WTC11 (cell line): ENCODE data around the gene DCLK1. TPM values are rescaled to one million over a fixed set of nuclear protein-coding genes. Genes with fewer than 3 reads are reported as not detected.

Experiments
- ATAC-seq: fragments of 200-7000 bp; cut with Tn5 transposase; 2 replicates; pipeline ENCODE4 v1.10.0; 2021; ENCODE audit warnings: mild to moderate bottlenecking, moderate library complexity
- CTCF ChIA-PET: fragments of 300-600 bp; sonication (Branson Sonifier 250); formaldehyde crosslinking; loops from one replicate; lab custom pipeline; 2021; ENCODE audit warnings: antibody characterized with exemption; lab: Charles Lee
- POLR2A ChIA-PET: fragments of 350-600 bp; sonication (Branson Sonifier 250); formaldehyde crosslinking; loops from one replicate; lab custom pipeline; 2021; ENCODE audit warnings: antibody characterized with exemption; lab: Charles Lee
- DNase-seq: peaks from one replicate; pipeline ENCODE4 v3.0.0; 2021; ENCODE audit warnings: low spot score
- H3K27ac Mint-ChIP-seq: 2 replicates; pipeline ENCODE4 v1.8.0; 2021; ENCODE audit warnings: mixed read lengths
- H3K27me3 Mint-ChIP-seq: 2 replicates; pipeline ENCODE4 v1.8.0; 2021; ENCODE audit warnings: low read depth, mild to moderate bottlenecking, moderate library complexity, mixed read lengths
- H3K36me3 Mint-ChIP-seq: 2 replicates; pipeline ENCODE4 v1.8.0; 2021; ENCODE audit warnings: mixed read lengths
- H3K4me1 Mint-ChIP-seq: 2 replicates; pipeline ENCODE4 v1.8.0; 2022; ENCODE audit warnings: mixed read lengths
- H3K4me3 Mint-ChIP-seq: 2 replicates; pipeline ENCODE4 v1.8.0; 2021; ENCODE audit warnings: mild to moderate bottlenecking, moderate library complexity, mixed read lengths
- H3K9me3 Mint-ChIP-seq: 2 replicates; pipeline ENCODE4 v1.8.0; 2021; ENCODE audit warnings: mixed read lengths
- AR ChIP-seq: fragments of 250-450 bp; sonication (Bioruptor Pico); IDR thresholded peaks from 2 replicates; pipeline ENCODE4 v1.9.0; 2021; ENCODE audit warnings: mild to moderate bottlenecking
- ARID4B ChIP-seq: sonication (generic); formaldehyde crosslinking; IDR thresholded peaks from 2 replicates; pipeline ENCODE4 v1.8.0; 2023; ENCODE audit warnings: missing genetic modification reagents, mild to moderate bottlenecking, borderline replicate concordance
- CDX4 ChIP-seq: fragments of 250-450 bp; sonication (Bioruptor Pico); IDR thresholded peaks from 2 replicates; pipeline ENCODE4 v1.9.0; 2021; ENCODE audit warnings: moderate library complexity, mild to moderate bottlenecking, inconsistent platforms, borderline replicate concordance
- E2F4 ChIP-seq: sonication (generic); formaldehyde crosslinking; IDR thresholded peaks from 2 replicates; pipeline ENCODE4 v1.8.1; 2022; ENCODE audit warnings: low read depth, mild to moderate bottlenecking, moderate library complexity, missing genetic modification reagents, borderline replicate concordance
- E2F5 ChIP-seq: sonication (generic); formaldehyde crosslinking; IDR thresholded peaks from 2 replicates; pipeline ENCODE4 v1.8.1; 2022; ENCODE audit warnings: mild to moderate bottlenecking, moderate library complexity, missing genetic modification reagents
- HMGA2 ChIP-seq: fragments of 250-450 bp; sonication (Bioruptor Pico); IDR thresholded peaks from 2 replicates; pipeline ENCODE4 v1.4.0; 2021; ENCODE audit warnings: mild to moderate bottlenecking, moderate library complexity
- IRF1 ChIP-seq: sonication (generic); formaldehyde crosslinking; IDR thresholded peaks from 2 replicates; pipeline ENCODE4 v1.8.0; 2023; ENCODE audit warnings: missing genetic modification reagents
- NFE2L1 ChIP-seq: sonication (generic); formaldehyde crosslinking; IDR thresholded peaks from 2 replicates; pipeline ENCODE4 v1.8.1; 2023; ENCODE audit warnings: missing genetic modification reagents
- NR1H2 ChIP-seq: sonication (generic); formaldehyde crosslinking; IDR thresholded peaks from 2 replicates; pipeline ENCODE4 v1.9.0; 2021; ENCODE audit warnings: mild to moderate bottlenecking, moderate library complexity, missing genetic modification reagents
- SOX15 ChIP-seq: fragments of 250-450 bp; sonication (Bioruptor Pico); IDR thresholded peaks from 2 replicates; pipeline ENCODE4 v1.9.0; 2021; ENCODE audit warnings: mild to moderate bottlenecking
- TEAD1 ChIP-seq: sonication (generic); formaldehyde crosslinking; IDR thresholded peaks from 2 replicates; pipeline ENCODE4 v1.8.0; 2022; ENCODE audit warnings: mild to moderate bottlenecking, missing genetic modification reagents
- ZBTB21 ChIP-seq: sonication (generic); formaldehyde crosslinking; IDR thresholded peaks from 2 replicates; pipeline ENCODE4 v1.8.1; 2023; ENCODE audit warnings: mild to moderate bottlenecking, missing genetic modification reagents, borderline replicate concordance
- total RNA-seq: library from RNA; stranded (reverse); gene quantifications from 3 replicates; pipeline ENCODE4 v1.2.3, GENCODE V29; 2021
- TF ChIP-seq, protein P1 (sequence below): sonication (generic); formaldehyde crosslinking; IDR thresholded peaks from 2 replicates; pipeline ENCODE4 v1.8.0; 2022; ENCODE audit warnings: missing genetic modification reagents
- TF ChIP-seq, protein P2 (sequence below): fragments of 250-450 bp; sonication (Bioruptor Pico); IDR thresholded peaks from 2 replicates; pipeline ENCODE4 v1.9.0; 2021; ENCODE audit warnings: mild to moderate bottlenecking, borderline replicate concordance
- TF ChIP-seq, protein P3 (sequence below): sonication (generic); formaldehyde crosslinking; IDR thresholded peaks from 2 replicates; pipeline ENCODE4 v1.8.1; 2023; ENCODE audit warnings: mild to moderate bottlenecking, moderate library complexity, missing genetic modification reagents

Gene DCLK1
- total RNA-seq, 1 experiment from 2014 or later, result 18.5 TPM

DNA sequence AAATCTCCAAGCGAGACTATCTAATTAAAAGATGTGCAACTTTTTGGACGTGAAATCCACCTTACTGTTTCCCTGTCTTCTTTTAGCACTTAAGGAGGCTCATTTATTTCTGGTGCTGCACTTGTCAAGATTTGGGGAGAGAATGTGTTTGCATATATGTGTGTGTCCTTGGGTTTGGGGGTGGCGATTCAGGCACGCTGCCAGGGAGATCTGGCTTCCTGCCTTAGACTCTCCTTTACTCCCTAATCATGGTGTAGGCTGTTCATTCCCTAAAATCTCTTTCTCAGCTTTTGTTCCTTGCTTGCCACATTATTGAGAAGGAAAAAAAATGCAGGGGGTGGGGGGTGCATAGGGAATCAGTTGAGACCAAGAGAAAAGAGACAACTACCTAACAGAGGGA lies 271.2 kb downstream of the DCLK1 start (continued):
- no peak for TF ChIP-seq HMGA2 (CRISPR knock-in tag)
- no peak for TF ChIP-seq SOX15 (CRISPR knock-in tag)
- TF ChIP-seq, protein P1, sequence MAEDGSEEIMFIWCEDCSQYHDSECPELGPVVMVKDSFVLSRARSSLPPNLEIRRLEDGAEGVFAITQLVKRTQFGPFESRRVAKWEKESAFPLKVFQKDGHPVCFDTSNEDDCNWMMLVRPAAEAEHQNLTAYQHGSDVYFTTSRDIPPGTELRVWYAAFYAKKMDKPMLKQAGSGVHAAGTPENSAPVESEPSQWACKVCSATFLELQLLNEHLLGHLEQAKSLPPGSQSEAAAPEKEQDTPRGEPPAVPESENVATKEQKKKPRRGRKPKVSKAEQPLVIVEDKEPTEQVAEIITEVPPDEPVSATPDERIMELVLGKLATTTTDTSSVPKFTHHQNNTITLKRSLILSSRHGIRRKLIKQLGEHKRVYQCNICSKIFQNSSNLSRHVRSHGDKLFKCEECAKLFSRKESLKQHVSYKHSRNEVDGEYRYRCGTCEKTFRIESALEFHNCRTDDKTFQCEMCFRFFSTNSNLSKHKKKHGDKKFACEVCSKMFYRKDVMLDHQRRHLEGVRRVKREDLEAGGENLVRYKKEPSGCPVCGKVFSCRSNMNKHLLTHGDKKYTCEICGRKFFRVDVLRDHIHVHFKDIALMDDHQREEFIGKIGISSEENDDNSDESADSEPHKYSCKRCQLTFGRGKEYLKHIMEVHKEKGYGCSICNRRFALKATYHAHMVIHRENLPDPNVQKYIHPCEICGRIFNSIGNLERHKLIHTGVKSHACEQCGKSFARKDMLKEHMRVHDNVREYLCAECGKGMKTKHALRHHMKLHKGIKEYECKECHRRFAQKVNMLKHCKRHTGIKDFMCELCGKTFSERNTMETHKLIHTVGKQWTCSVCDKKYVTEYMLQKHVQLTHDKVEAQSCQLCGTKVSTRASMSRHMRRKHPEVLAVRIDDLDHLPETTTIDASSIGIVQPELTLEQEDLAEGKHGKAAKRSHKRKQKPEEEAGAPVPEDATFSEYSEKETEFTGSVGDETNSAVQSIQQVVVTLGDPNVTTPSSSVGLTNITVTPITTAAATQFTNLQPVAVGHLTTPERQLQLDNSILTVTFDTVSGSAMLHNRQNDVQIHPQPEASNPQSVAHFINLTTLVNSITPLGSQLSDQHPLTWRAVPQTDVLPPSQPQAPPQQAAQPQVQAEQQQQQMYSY, result no peak
- TF ChIP-seq E2F5 (CRISPR knock-in tag), result no peak
- no peak for TF ChIP-seq NFE2L1 (CRISPR knock-in tag)
- no peak for TF ChIP-seq ARID4B (CRISPR knock-in tag)
- TF ChIP-seq IRF1, result no peak

DNA sequence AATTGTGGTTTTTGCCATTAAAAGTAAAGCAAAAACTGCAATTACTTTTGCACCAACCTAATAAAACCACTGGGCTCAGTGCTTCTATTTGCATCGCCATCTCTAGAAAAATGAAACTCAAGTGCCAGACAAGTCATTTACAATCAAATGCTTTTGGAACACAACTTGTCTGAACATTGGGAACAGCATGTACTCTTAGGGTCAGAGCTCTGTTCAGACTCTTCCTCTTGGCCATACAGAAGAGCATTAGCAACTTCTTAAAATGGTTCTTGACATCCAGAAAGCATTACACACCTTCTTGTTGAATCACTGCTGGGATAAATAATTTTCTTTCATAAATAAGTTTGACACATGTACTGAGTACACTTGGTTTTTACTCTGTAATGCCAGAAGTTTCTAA lies 272.5 kb downstream of the DCLK1 start:
- ATAC-seq, result no peak
- no peaks in the 10 kb centered on the region for H3K9me3 Mint-ChIP-seq
- CTCF ChIA-PET, result interaction anchor here (1.0 to 1.6 kb wide), 2 partner anchors 32 to 69 kb away, joined by 3 to 4 read pairs; no protein-coding TSS in a partner anchor
- H3K4me1 Mint-ChIP-seq, result peaks cover 76% of the 10 kb centered on the region
- H3K27me3 Mint-ChIP-seq, result no peaks in the 10 kb centered on the region
- no peak overlapping the region for H3K4me3 Mint-ChIP-seq
- peaks cover 4% of the 10 kb centered on the region for H3K36me3 Mint-ChIP-seq
- POLR2A ChIA-PET, result no interaction called here
- DNase-seq, result no peak
- H3K27ac Mint-ChIP-seq, result peak overlapping the region; percentile 95
- TF ChIP-seq ZBTB21 (CRISPR knock-in tag), result no peak
- no peak for TF ChIP-seq CDX4 (CRISPR knock-in tag)
- TF ChIP-seq, protein P2, sequence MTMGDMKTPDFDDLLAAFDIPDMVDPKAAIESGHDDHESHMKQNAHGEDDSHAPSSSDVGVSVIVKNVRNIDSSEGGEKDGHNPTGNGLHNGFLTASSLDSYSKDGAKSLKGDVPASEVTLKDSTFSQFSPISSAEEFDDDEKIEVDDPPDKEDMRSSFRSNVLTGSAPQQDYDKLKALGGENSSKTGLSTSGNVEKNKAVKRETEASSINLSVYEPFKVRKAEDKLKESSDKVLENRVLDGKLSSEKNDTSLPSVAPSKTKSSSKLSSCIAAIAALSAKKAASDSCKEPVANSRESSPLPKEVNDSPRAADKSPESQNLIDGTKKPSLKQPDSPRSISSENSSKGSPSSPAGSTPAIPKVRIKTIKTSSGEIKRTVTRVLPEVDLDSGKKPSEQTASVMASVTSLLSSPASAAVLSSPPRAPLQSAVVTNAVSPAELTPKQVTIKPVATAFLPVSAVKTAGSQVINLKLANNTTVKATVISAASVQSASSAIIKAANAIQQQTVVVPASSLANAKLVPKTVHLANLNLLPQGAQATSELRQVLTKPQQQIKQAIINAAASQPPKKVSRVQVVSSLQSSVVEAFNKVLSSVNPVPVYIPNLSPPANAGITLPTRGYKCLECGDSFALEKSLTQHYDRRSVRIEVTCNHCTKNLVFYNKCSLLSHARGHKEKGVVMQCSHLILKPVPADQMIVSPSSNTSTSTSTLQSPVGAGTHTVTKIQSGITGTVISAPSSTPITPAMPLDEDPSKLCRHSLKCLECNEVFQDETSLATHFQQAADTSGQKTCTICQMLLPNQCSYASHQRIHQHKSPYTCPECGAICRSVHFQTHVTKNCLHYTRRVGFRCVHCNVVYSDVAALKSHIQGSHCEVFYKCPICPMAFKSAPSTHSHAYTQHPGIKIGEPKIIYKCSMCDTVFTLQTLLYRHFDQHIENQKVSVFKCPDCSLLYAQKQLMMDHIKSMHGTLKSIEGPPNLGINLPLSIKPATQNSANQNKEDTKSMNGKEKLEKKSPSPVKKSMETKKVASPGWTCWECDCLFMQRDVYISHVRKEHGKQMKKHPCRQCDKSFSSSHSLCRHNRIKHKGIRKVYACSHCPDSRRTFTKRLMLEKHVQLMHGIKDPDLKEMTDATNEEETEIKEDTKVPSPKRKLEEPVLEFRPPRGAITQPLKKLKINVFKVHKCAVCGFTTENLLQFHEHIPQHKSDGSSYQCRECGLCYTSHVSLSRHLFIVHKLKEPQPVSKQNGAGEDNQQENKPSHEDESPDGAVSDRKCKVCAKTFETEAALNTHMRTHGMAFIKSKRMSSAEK, result no peak
- TF ChIP-seq TEAD1, result no peak
- no peak for TF ChIP-seq E2F4
- TF ChIP-seq NR1H2 (CRISPR knock-in tag), result no peak
- TF ChIP-seq, protein P3, sequence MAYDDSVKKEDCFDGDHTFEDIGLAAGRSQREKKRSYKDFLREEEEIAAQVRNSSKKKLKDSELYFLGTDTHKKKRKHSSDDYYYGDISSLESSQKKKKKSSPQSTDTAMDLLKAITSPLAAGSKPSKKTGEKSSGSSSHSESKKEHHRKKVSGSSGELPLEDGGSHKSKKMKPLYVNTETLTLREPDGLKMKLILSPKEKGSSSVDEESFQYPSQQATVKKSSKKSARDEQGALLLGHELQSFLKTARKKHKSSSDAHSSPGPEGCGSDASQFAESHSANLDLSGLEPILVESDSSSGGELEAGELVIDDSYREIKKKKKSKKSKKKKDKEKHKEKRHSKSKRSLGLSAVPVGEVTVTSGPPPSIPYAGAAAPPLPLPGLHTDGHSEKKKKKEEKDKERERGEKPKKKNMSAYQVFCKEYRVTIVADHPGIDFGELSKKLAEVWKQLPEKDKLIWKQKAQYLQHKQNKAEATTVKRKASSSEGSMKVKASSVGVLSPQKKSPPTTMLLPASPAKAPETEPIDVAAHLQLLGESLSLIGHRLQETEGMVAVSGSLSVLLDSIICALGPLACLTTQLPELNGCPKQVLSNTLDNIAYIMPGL, result no peak
- TF ChIP-seq AR (CRISPR knock-in tag), result no peak
